Astrocyte (in vitro differentiated cells and primary cell): ENCODE results near the gene ANKRD28.

ENCODE experiments used
- EZH2 ChIP-seq: IDR thresholded peaks from 2 replicates; pipeline ENCODE4 v1.6.1; 2012; ENCODE audit warnings: mild to moderate bottlenecking, low read length, inconsistent platforms; ENCODE audit not compliant: insufficient read depth
- TF ChIP-seq, protein P1 (sequence below): IDR thresholded peaks from 2 replicates; pipeline ENCODE4 v1.5.1; 2011; ENCODE audit warnings: low read depth, mild to moderate bottlenecking, inconsistent platforms, low read length, moderate library complexity; ENCODE audit not compliant: insufficient read depth

DNA sequence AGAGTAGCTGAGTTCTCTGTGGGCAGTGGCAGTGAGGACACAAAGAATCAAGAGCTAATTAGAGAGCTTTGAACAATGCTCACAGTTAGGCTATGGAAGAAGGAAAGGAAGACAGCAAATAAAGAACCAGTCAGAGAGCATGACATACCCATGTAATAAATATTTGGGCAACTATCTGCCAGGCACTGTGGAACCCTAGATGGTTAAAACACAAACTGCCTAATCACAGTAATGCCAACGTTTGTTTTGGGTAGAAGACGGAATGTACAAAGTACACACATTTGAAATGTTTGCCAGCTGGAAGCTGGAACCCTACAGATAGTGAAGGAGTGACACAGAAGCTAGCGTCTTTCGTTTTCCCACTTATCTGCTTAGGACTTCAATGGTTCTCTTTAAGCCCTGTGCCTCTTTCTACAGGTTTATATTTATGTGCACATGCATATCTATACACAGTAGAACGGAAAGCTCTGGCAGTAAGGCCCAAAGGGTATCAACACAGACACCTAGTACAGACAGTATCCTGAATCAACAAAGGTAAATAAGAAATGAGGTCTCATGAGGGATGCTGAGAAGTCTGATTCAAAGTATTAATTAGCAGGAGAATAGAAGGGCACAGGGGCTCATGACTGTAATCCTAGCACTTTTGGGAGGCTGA, 44.6 kb downstream of the ANKRD28 start:
- TF ChIP-seq EZH2: no peak
- TF ChIP-seq, protein P1, sequence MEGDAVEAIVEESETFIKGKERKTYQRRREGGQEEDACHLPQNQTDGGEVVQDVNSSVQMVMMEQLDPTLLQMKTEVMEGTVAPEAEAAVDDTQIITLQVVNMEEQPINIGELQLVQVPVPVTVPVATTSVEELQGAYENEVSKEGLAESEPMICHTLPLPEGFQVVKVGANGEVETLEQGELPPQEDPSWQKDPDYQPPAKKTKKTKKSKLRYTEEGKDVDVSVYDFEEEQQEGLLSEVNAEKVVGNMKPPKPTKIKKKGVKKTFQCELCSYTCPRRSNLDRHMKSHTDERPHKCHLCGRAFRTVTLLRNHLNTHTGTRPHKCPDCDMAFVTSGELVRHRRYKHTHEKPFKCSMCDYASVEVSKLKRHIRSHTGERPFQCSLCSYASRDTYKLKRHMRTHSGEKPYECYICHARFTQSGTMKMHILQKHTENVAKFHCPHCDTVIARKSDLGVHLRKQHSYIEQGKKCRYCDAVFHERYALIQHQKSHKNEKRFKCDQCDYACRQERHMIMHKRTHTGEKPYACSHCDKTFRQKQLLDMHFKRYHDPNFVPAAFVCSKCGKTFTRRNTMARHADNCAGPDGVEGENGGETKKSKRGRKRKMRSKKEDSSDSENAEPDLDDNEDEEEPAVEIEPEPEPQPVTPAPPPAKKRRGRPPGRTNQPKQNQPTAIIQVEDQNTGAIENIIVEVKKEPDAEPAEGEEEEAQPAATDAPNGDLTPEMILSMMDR: no peak
